ENCODE results near the gene NRTN.
A peak's percentile ranks its signal among the peaks of the same experiment; 100 is the strongest.
"Not testable (repeated sequence)": the region's sequence is repeated elsewhere in the genome, so short reads cannot be mapped to it uniquely, and the experiment has no call there.

NRTN gene

GRCh38 chr19:5865772-5866171 lies 60.9 kb downstream of the NRTN start:
- no peak for DNase-seq (ENCODE audit: low spot score in 2 of 2)
- Histone ChIP-seq H3K9me3 (no peaks in the 10 kb centered on the region), H3K4me3 (no peak overlapping the region), H3K4me1 (no peaks in the 10 kb centered on the region), H3K36me3 (replicated peaks) (no peaks in the 10 kb centered on the region), H3K27me3 (ENCODE audit: low read depth) (no peaks in the 10 kb centered on the region)
- in situ Hi-C loops (cut with MboI; ENCODE audit: low sequenced_read_pairs) = no loop called here

GRCh38 chr19:5867201-5868136 lies 62.6 kb downstream of the NRTN start:
- Histone ChIP-seq H3K36me3 (replicated peaks) (no peaks in the 10 kb centered on the region), H3K9me3 (no peaks in the 10 kb centered on the region), H3K4me3 (no peak overlapping the region), H3K4me1 (no peaks in the 10 kb centered on the region), H3K27me3 (ENCODE audit: low read depth) (no peaks in the 10 kb centered on the region)
- in situ Hi-C loops (cut with MboI; ENCODE audit: low sequenced_read_pairs) = no loop called here
- no peak for DNase-seq (ENCODE audit: low spot score in 2 of 2)

- no peak overlapping the region for H3K4me3 ChIP-seq
- in situ Hi-C loops (cut with MboI; ENCODE audit: low sequenced_read_pairs) = no loop called here
- H3K4me1 ChIP-seq = no peaks in the 10 kb centered on the region
- H3K27me3 ChIP-seq (ENCODE audit: low read depth) = no peaks in the 10 kb centered on the region
- H3K36me3 ChIP-seq (replicated peaks) = no peaks in the 10 kb centered on the region
- H3K9me3 ChIP-seq = no peaks in the 10 kb centered on the region
- no peak for DNase-seq (ENCODE audit: low spot score in 2 of 2)
These were observed 66.1 kb downstream of the NRTN start for GRCh38 chr19:5870986-5871394.

- Histone ChIP-seq H3K36me3 (replicated peaks) (no peaks in the 10 kb centered on the region), H3K4me1 (peaks cover 9% of the 10 kb centered on the region), H3K9me3 (no peaks in the 10 kb centered on the region), H3K27me3 (ENCODE audit: low read depth) (no peaks in the 10 kb centered on the region), H3K4me3 (no peak overlapping the region)
- DNase-seq (ENCODE audit: low spot score in 2 of 2) = no peak
- in situ Hi-C loops (cut with MboI; ENCODE audit: low sequenced_read_pairs) = no loop called here
These were observed 68.8 kb downstream of the NRTN start for GRCh38 chr19:5873617-5874199.

GRCh38 chr19:5874496-5874895 lies 69.6 kb downstream of the NRTN start:
- H3K4me3 ChIP-seq; H3K27me3 ChIP-seq (ENCODE audit: low read depth); H3K4me1 ChIP-seq; in situ Hi-C loops (cut with MboI; ENCODE audit: low sequenced_read_pairs); H3K36me3 ChIP-seq (replicated peaks); H3K9me3 ChIP-seq; DNase-seq (ENCODE audit: low spot score in 2 of 2): not testable (repeated sequence)

GRCh38 chr19:5877427-5877826 lies 72.6 kb downstream of the NRTN start:
- Histone ChIP-seq H3K36me3 (replicated peaks) (no peaks in the 10 kb centered on the region), H3K4me1 (peaks cover 9% of the 10 kb centered on the region), H3K9me3 (no peaks in the 10 kb centered on the region), H3K27me3 (ENCODE audit: low read depth) (no peaks in the 10 kb centered on the region), H3K4me3 (no peak overlapping the region)
- in situ Hi-C loops (cut with MboI; ENCODE audit: low sequenced_read_pairs) = no loop called here
- DNase-seq (ENCODE audit: low spot score in 2 of 2) = no peak

- Histone ChIP-seq H3K4me3 (no peak overlapping the region), H3K27me3 (ENCODE audit: low read depth) (no peaks in the 10 kb centered on the region), H3K9me3 (no peaks in the 10 kb centered on the region), H3K4me1 (peaks cover 9% of the 10 kb centered on the region), H3K36me3 (replicated peaks) (no peaks in the 10 kb centered on the region)
- in situ Hi-C loops (cut with MboI; ENCODE audit: low sequenced_read_pairs) = no loop called here
- DNase-seq (ENCODE audit: low spot score in 2 of 2) = peak; percentile 67 to 77
These were observed 73.0 kb downstream of the NRTN start for GRCh38 chr19:5877882-5878281.

Data from HAP-1 (cell line).